Ishikawa (cell line): ENCODE data around the gene IFNGR1.

Experiments used
- CEBPB ChIP-seq: IDR thresholded peaks from 2 replicates; pipeline ENCODE4 v1.6.1; 2012
- CREB1 ChIP-seq: IDR thresholded peaks from 2 replicates; pipeline ENCODE4 v1.6.1; 2012; ENCODE audit warnings: low read depth
- EGR1 ChIP-seq: IDR thresholded peaks from 2 replicates; pipeline ENCODE4 v1.6.1; 2012
- EP300 ChIP-seq: IDR thresholded peaks from 2 replicates; pipeline ENCODE4 v1.6.1; 2012; ENCODE audit warnings: borderline replicate concordance
- FOXM1 ChIP-seq: IDR thresholded peaks from 2 replicates; pipeline ENCODE4 v1.6.1; 2012; ENCODE audit warnings: low read depth, borderline replicate concordance
- NFIC ChIP-seq: IDR thresholded peaks from 2 replicates; pipeline ENCODE4 v1.6.1; 2012
- RAD21 ChIP-seq: IDR thresholded peaks from 2 replicates; pipeline ENCODE4 v1.6.1; 2012; ENCODE audit warnings: low read depth
- REST ChIP-seq: IDR thresholded peaks from 2 replicates; pipeline ENCODE4 v1.6.1; 2012; ENCODE audit warnings: low read depth, mild to moderate bottlenecking
- TAF1 ChIP-seq: IDR thresholded peaks from 2 replicates; pipeline ENCODE4 v1.6.1; 2012; ENCODE audit warnings: low read depth, mild to moderate bottlenecking
- TCF12 ChIP-seq: IDR thresholded peaks from 2 replicates; pipeline ENCODE4 v1.6.1; 2012; ENCODE audit warnings: low read depth
- TEAD4 ChIP-seq: IDR thresholded peaks from 2 replicates; pipeline ENCODE4 v1.6.1; 2012
- USF1 ChIP-seq: IDR thresholded peaks from 2 replicates; pipeline ENCODE4 v1.6.1; 2012
- YY1 ChIP-seq: IDR thresholded peaks from 2 replicates; pipeline ENCODE4 v1.6.1; 2012; ENCODE audit warnings: low read depth
- ZBTB7A ChIP-seq: IDR thresholded peaks from 2 replicates; pipeline ENCODE4 v1.6.1; 2012; ENCODE audit warnings: low read depth
- TF ChIP-seq, protein P1 (sequence below): IDR thresholded peaks from 2 replicates; pipeline ENCODE4 v1.6.1; 2012

The IFNGR1 gene

GRCh38 chr6:137175868-137176245 lies 43.3 kb downstream of the IFNGR1 start:
- no peak for TF ChIP-seq FOXM1
- TF ChIP-seq ZBTB7A: no peak
- TF ChIP-seq YY1: no peak
- no peak for TF ChIP-seq REST
- no peak for TF ChIP-seq EP300
- TF ChIP-seq TEAD4: no peak
- no peak for TF ChIP-seq EGR1
- TF ChIP-seq, protein P1, sequence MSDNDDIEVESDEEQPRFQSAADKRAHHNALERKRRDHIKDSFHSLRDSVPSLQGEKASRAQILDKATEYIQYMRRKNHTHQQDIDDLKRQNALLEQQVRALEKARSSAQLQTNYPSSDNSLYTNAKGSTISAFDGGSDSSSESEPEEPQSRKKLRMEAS: no peak
- no peak for TF ChIP-seq CREB1
- no peak for TF ChIP-seq RAD21

- TF ChIP-seq FOXM1 (no peak), NFIC (no peak), YY1 (no peak), ZBTB7A (no peak), EP300 (no peak), REST (no peak), RAD21 (no peak), TAF1 (no peak), TCF12 (no peak), CEBPB (no peak), TEAD4 (no peak), EGR1 (no peak), CREB1 (no peak), USF1 (no peak)
- TF ChIP-seq, protein P1: no peak
Measured at GRCh38 chr6:137175157-137175867, 43.9 kb downstream of the IFNGR1 start.

DNA sequence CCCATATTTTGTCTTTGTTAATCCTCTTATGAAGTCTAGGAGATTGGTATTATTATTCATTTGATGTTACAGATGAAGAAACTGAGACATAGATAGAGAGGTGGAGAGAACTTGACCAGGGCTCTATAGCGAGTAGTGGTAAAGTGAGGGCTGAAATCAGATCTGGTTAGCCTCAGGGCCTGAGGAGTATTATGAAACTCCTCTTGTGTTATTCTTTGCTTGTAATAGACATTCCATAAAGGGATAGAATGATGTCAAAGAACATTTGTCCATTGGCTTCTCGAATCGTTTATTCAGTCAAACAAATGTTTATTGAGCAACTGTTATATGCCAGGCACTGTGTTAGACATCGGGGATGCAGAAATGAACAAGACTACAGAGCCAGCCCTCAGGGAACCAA lies 45.7 kb downstream of the IFNGR1 start, which contains the start of gene IL22RA2:
IL22RA2 (minus strand) TSS at position 144 of the 400 bp plus-strand sequence. CDS start 11,895 bp downstream, outside the sequence.
- TF ChIP-seq NFIC (no peak), EP300 (no peak), USF1 (no peak), EGR1 (no peak), RAD21 (no peak), CREB1 (no peak), ZBTB7A (no peak), FOXM1 (no peak), TEAD4 (no peak), TCF12 (no peak), REST (no peak), CEBPB (no peak), YY1 (no peak), TAF1 (no peak)
- TF ChIP-seq, protein P1: no peak
